OCI-LY3 (cell line): ENCODE measurements around the gene MOSPD2.

ENCODE experiments used
- CTCF ChIP-seq: fragments of 200-600, 300-600 bp; sonication (generic); IDR thresholded peaks from 2 replicates; pipeline ENCODE4 v1.5.1; 2014; ENCODE audit warnings: antibody characterized with exemption, low read length, low read depth
- EZH2phosphoT487 ChIP-seq: fragments of 200-600 bp; shearing (Covaris generic); IDR thresholded peaks from 2 replicates; pipeline ENCODE4 v1.6.1; 2018; ENCODE audit warnings: antibody characterized with exemption, mixed run types, low read depth

GRCh38 chrX:14941301-14941700 lies 68.1 kb downstream of the MOSPD2 start:
- TF ChIP-seq CTCF (no peak), EZH2phosphoT487 (no peak)
